ENCODE results near the gene CFAP410. TPM values are rescaled to one million over a fixed set of nuclear protein-coding genes. Genes with fewer than 3 reads are reported as not detected.

The CFAP410 gene
- total RNA-seq, 2 donors from 2014 or later: 19.8 to 21.4 TPM

- no peak for TF ChIP-seq CTCF (IDR thresholded peaks at IDR 0.05)
- Histone ChIP-seq H3K27ac (no peak overlapping the region), H3K4me3 (peak overlapping the region; percentile 3), H3K9ac (ENCODE audit: low read depth in 2 of 2, low read length in 2 of 2) (no peak overlapping the region), H3K36me3 (no peaks in the 10 kb centered on the region), H3K9me3 (no peaks in the 10 kb centered on the region), H3K27me3 (peaks cover 15% of the 10 kb centered on the region), H3K4me1 (no peaks in the 10 kb centered on the region)
- intact Hi-C loops (cut with DNase I): no loop called here
- DNase-seq: no peak
Measured at GRCh38 chr21:44354775-44355771, 15.9 kb upstream of the CFAP410 start.

GRCh38 chr21:44354001-44354405 lies 14.8 kb upstream of the CFAP410 start:
- peak overlapping the region; percentile 20 for H3K4me3 ChIP-seq
- intact Hi-C loops (cut with DNase I): no loop called here
- H3K27ac ChIP-seq: peak overlapping the region; percentile 61
- H3K4me1 ChIP-seq: no peaks in the 10 kb centered on the region
- no peak for DNase-seq
- no peaks in the 10 kb centered on the region for H3K36me3 ChIP-seq
- TF ChIP-seq CTCF (IDR thresholded peaks at IDR 0.05): no peak
- peak overlapping the region in 1 of 2 donors; percentile 34 for H3K9ac ChIP-seq (ENCODE audit: low read depth in 2 of 2, low read length in 2 of 2)
- H3K9me3 ChIP-seq: no peaks in the 10 kb centered on the region
- H3K27me3 ChIP-seq: peaks cover 26% of the 10 kb centered on the region

- Histone ChIP-seq H3K4me1 (no peaks in the 10 kb centered on the region), H3K27ac (peak within 1 kb of the TSS; percentile 61), H3K4me3 (peak within 1 kb of the TSS; percentile 20), H3K36me3 (no peaks in the 10 kb centered on the region), H3K9ac (ENCODE audit: low read depth in 2 of 2, low read length in 2 of 2) (peak within 1 kb of the TSS; percentile 34 to 35), H3K9me3 (no peaks in the 10 kb centered on the region), H3K27me3 (peaks cover 27% of the 10 kb centered on the region)
- DNase-seq: no peak
- intact Hi-C loops (cut with DNase I): no loop called here
- TF ChIP-seq CTCF (IDR thresholded peaks at IDR 0.05): no peak
Measured at GRCh38 chr21:44353191-44353970, 14.2 kb upstream of the CFAP410 start, which contains the start of gene TRPM2. Gene TRPM2, plus strand, starts transcription at chr21:44353621. Its CDS starts 80 bp downstream, at chr21:44353701.

- no peak overlapping the region for H3K9ac ChIP-seq (ENCODE audit: low read depth in 2 of 2, low read length in 2 of 2)
- peak overlapping the region; percentile 61 for H3K27ac ChIP-seq
- DNase-seq: no peak
- H3K9me3 ChIP-seq: no peaks in the 10 kb centered on the region
- H3K4me3 ChIP-seq: no peak overlapping the region
- no peaks in the 10 kb centered on the region for H3K4me1 ChIP-seq
- no peaks in the 10 kb centered on the region for H3K36me3 ChIP-seq
- peaks cover 27% of the 10 kb centered on the region for H3K27me3 ChIP-seq
- intact Hi-C loops (cut with DNase I): no loop called here
- TF ChIP-seq CTCF (IDR thresholded peaks at IDR 0.05): no peak
Measured at GRCh38 chr21:44352253-44352860, 13.2 kb upstream of the CFAP410 start.

Measured in colonic mucosa (tissue), 4 donors.